T-helper 17 cell (primary cell): ENCODE data around the gene CNGA2. TPM values are rescaled to one million over a fixed set of nuclear protein-coding genes. Genes with fewer than 3 reads are reported as not detected.
"Not testable (repeated sequence)": the region's sequence is repeated elsewhere in the genome, so short reads cannot be mapped to it uniquely, and the experiment has no call there.

ENCODE experiments used
- ATAC-seq: fragments of 150-1000 bp; cut with Tn5 transposase; 2 replicates; pipeline ENCODE4 v1.10.0; 2021; ENCODE audit warnings: mild to moderate bottlenecking, moderate library complexity
- DNase-seq, 3 donors: peaks; one replicate each; pipeline versions ENCODE4 v3.0.0 to v3.0.0-alpha.2; 2020 to 2021
- H3K9me3 ChIP-seq: one replicate; pipeline ENCODE4 v1.7.0; 2013; ENCODE audit warnings: low read length, mild to moderate bottlenecking; ENCODE audit not compliant: control insufficient read depth, poor library complexity, severe bottlenecking
- H3K27ac Mint-ChIP-seq: one replicate; pipeline ENCODE4 v1.8.0; 2022; ENCODE audit warnings: mild to moderate bottlenecking, moderate library complexity, mixed read lengths
- H3K27me3 Mint-ChIP-seq: one replicate; pipeline ENCODE4 v1.8.0; 2022; ENCODE audit warnings: mixed read lengths
- H3K36me3 Mint-ChIP-seq: one replicate; pipeline ENCODE4 v1.8.0; 2022; ENCODE audit warnings: low read depth, mixed read lengths
- H3K4me1 Mint-ChIP-seq: one replicate; pipeline ENCODE4 v1.8.0; 2022; ENCODE audit warnings: mild to moderate bottlenecking, mixed read lengths
- H3K4me3 Mint-ChIP-seq: one replicate; pipeline ENCODE4 v1.8.0; 2022; ENCODE audit warnings: mild to moderate bottlenecking, moderate library complexity, mixed read lengths
- total RNA-seq, 4 donors: library from RNA in 2 of 4; stranded (reverse) in 2 of 4; gene quantifications; one replicate each; pipeline ENCODE4 v1.2.3 and lab custom pipeline; 2022 to 2026

CNGA2 gene
- total RNA-seq, result not detected
- 0 reads per million in 2 donors for total RNA-seq (lab: John Stamatoyannopoulos, UW)

DNA sequence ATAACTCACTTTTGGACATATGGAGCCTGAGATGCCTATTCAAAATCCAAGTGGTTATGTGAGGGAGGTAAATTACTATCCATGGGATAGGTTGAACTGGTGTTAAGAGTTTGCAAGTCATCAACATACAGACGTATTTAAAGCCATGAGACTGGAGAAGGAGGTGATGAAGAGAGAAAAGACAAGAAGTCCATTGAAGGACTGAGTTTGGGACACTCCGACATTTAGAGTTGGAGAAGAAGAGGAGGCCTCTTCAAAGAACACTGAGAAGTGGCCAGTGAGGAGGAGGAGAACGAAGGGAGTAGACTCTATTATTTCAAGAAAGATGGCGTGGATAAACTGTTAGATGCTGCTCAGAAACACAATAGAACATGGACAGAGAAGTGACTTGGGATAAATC, at the start of gene CNGA2:
Gene CNGA2 (plus strand): TSS at position 301 of the 400 bp plus-strand sequence. CDS start 3,738 bp downstream, outside the sequence.
- no peaks in the 10 kb centered on the region for H3K9me3 ChIP-seq
- H3K4me1 Mint-ChIP-seq, result no peaks in the 10 kb centered on the region
- H3K27ac Mint-ChIP-seq, result no peak within 1 kb of the TSS
- H3K27me3 Mint-ChIP-seq, result peaks cover 5% of the 10 kb centered on the region
- DNase-seq (no peak), ATAC-seq (no peak)
- H3K4me3 Mint-ChIP-seq, result no peak within 1 kb of the TSS
- no peaks in the 10 kb centered on the region for H3K36me3 Mint-ChIP-seq

DNA sequence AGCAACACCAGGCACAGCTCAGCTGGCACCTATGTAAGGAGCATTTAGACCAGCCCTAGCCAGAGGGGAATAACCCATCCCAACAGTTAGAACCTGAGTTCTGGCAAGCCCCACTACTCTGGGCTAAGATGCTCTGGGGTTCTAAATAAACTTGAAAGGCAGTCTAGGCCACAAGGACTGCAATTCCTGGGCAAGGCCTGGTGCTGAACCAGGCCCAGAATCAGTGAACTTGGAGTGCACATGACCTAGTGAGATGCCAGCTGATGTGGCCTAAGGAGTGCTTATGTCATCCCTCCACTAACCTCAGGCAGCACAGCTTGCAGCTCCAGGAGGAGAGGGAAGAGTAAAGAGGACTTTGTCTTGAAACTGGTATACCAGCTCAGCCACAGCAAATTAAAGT, 46.9 kb upstream of the CNGA2 start:
- Mint-ChIP-seq H3K27me3 (no peaks in the 10 kb centered on the region), H3K36me3 (no peaks in the 10 kb centered on the region), H3K27ac (no peak overlapping the region), H3K4me3 (no peak overlapping the region), H3K4me1 (peaks cover 5% of the 10 kb centered on the region)
- H3K9me3 ChIP-seq, result no peaks in the 10 kb centered on the region
- ATAC-seq (no peak), DNase-seq (no peak)

DNA sequence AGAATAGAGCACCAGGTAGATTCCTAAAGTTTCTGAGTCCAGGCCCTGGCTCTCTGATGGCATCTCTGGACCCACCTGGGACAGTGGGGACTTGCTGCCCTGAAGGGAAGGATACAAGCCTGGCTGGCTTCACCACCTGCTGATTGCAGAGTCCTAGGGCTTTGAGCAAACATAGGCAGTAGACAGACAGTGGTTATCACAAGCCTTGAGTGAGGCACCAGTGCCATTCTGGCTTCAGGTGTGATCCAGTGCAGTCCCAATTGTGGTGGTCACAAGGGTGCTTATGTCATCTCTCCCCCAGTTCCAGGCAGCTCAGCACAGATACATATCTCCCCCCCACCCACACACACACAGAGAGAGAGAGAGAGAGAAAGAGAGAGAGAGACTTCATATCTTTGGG, 45.9 kb upstream of the CNGA2 start:
- Mint-ChIP-seq H3K27ac (no peak overlapping the region), H3K36me3 (no peaks in the 10 kb centered on the region), H3K27me3 (peaks cover 5% of the 10 kb centered on the region), H3K4me1 (no peaks in the 10 kb centered on the region), H3K4me3 (no peak overlapping the region)
- no peaks in the 10 kb centered on the region for H3K9me3 ChIP-seq
- ATAC-seq, result no peak
- DNase-seq, result no peak

DNA sequence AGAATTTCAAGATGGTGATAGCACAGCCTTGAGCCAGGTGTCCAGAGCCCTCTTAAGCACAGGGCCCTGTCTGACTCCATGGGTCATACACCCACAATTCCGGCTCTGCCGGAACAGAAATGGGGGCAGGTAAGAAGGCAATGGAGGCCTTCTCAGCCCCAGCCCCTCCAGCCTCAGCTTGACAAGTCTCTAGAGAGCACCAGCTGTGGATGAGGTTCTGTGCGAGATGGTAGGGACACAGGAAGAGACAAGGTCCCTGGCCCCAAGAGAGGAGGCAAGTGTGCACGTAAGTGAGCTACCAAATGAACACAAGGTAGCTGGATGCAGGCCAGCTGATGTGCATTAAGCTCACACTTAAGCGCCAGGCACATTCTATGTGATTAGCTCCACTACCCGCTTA, 41.7 kb upstream of the CNGA2 start:
- H3K4me1 Mint-ChIP-seq, result no peaks in the 10 kb centered on the region
- no peak for DNase-seq
- ATAC-seq, result no peak
- no peak overlapping the region for H3K4me3 Mint-ChIP-seq
- no peak overlapping the region for H3K27ac Mint-ChIP-seq
- no peaks in the 10 kb centered on the region for H3K9me3 ChIP-seq
- peaks cover 21% of the 10 kb centered on the region for H3K27me3 Mint-ChIP-seq
- H3K36me3 Mint-ChIP-seq, result no peaks in the 10 kb centered on the region

- no peak overlapping the region for H3K27ac Mint-ChIP-seq
These were observed 40.4 kb upstream of the CNGA2 start for GRCh38 chrX:151694121-151694520.

GRCh38 chrX:151694661-151695582, 39.6 kb upstream of the CNGA2 start, which contains the start of gene PRRG3:
TSS of gene PRRG3 (plus strand) at chrX:151695458. CDS start at chrX:151698815, 3,357 bp downstream.
- Mint-ChIP-seq H3K4me3 (no peak within 1 kb of the TSS), H3K27ac (no peak within 1 kb of the TSS), H3K36me3 (no peaks in the 10 kb centered on the region), H3K27me3 (peaks cover 21% of the 10 kb centered on the region), H3K4me1 (no peaks in the 10 kb centered on the region)
- H3K9me3 ChIP-seq, result no peaks in the 10 kb centered on the region
- DNase-seq, result no peak
- no peak for ATAC-seq

More at GRCh38 chrX:151694121-151694520, 40.4 kb upstream of the CNGA2 start:
- no peak overlapping the region for H3K4me3 Mint-ChIP-seq
- peaks cover 21% of the 10 kb centered on the region for H3K27me3 Mint-ChIP-seq
- DNase-seq, result no peak
- no peak for ATAC-seq
- no peaks in the 10 kb centered on the region for H3K36me3 Mint-ChIP-seq
- H3K9me3 ChIP-seq, result no peaks in the 10 kb centered on the region
- H3K4me1 Mint-ChIP-seq, result no peaks in the 10 kb centered on the region

- DNase-seq (no peak), ATAC-seq (no peak)
- H3K4me3 Mint-ChIP-seq, result no peak overlapping the region
- no peaks in the 10 kb centered on the region for H3K36me3 Mint-ChIP-seq
- H3K27me3 Mint-ChIP-seq, result peaks cover 21% of the 10 kb centered on the region
- no peak overlapping the region for H3K27ac Mint-ChIP-seq
- no peaks in the 10 kb centered on the region for H3K4me1 Mint-ChIP-seq
- H3K9me3 ChIP-seq, result no peaks in the 10 kb centered on the region
These were observed 38.8 kb upstream of the CNGA2 start for GRCh38 chrX:151695583-151696340.

GRCh38 chrX:151697082-151697481, 37.5 kb upstream of the CNGA2 start:
- DNase-seq, H3K4me1 Mint-ChIP-seq, H3K9me3 ChIP-seq, ATAC-seq, H3K4me3 Mint-ChIP-seq, H3K36me3 Mint-ChIP-seq, H3K27ac Mint-ChIP-seq: not testable (repeated sequence)
- peaks cover 21% of the 10 kb centered on the region for H3K27me3 Mint-ChIP-seq

GRCh38 chrX:151697522-151697921, 37.0 kb upstream of the CNGA2 start:
- H3K4me1 Mint-ChIP-seq, result no peaks in the 10 kb centered on the region
- H3K27ac Mint-ChIP-seq, result no peak overlapping the region
- DNase-seq, result no peak
- H3K4me3 Mint-ChIP-seq, result no peak overlapping the region
- peaks cover 21% of the 10 kb centered on the region for H3K27me3 Mint-ChIP-seq
- no peak for ATAC-seq
- no peaks in the 10 kb centered on the region for H3K36me3 Mint-ChIP-seq
- no peaks in the 10 kb centered on the region for H3K9me3 ChIP-seq

DNA sequence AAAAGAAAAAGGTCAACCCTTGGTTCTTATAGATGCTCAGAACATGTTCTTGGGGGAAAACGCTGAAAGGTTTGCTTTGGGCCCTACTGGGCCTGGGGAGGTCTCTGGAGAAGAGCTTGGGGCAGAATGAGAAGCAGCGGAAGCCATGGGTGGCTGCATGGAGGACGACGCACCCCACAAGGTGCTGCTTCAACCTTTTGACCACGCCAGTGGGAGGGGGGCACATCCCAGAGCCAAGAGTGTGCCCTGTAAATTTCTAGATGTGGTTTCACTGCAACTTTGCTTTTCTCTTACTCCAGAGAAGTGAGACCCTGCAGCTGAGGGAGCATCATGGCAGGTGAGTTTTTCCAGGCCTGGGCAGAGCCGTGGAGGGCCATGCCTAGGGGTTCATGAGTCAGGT, 36.1 kb upstream of the CNGA2 start:
- Mint-ChIP-seq H3K4me1 (no peaks in the 10 kb centered on the region), H3K27me3 (peaks cover 16% of the 10 kb centered on the region), H3K36me3 (no peaks in the 10 kb centered on the region), H3K4me3 (no peak overlapping the region), H3K27ac (no peak overlapping the region)
- H3K9me3 ChIP-seq, result no peaks in the 10 kb centered on the region
- no peak for DNase-seq
- ATAC-seq, result no peak

GRCh38 chrX:151699746-151700145, 34.8 kb upstream of the CNGA2 start:
- no peaks in the 10 kb centered on the region for H3K9me3 ChIP-seq
- H3K27me3 Mint-ChIP-seq, result peaks cover 16% of the 10 kb centered on the region
- ATAC-seq (no peak), DNase-seq (no peak)
- H3K4me3 Mint-ChIP-seq, result no peak overlapping the region
- H3K36me3 Mint-ChIP-seq, result no peaks in the 10 kb centered on the region
- no peak overlapping the region for H3K27ac Mint-ChIP-seq
- H3K4me1 Mint-ChIP-seq, result no peaks in the 10 kb centered on the region

DNA sequence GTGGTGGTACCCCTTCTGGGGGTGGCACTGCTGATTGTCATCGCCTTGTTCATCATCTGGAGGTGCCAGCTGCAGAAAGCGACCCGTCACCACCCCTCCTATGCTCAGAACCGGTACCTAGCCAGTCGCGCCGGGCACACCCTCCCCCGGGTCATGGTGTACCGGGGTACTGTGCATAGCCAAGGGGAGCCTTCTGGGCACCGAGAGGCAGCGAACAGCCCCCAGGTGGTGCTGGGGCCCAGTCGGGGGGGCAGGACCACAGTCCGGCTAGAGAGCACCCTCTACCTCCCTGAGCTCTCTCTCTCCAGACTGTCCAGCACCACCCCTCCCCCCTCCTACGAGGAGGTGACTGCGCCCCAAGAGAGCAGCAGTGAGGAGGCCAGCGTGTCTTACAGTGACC, 34.0 kb upstream of the CNGA2 start:
- H3K36me3 Mint-ChIP-seq, result no peaks in the 10 kb centered on the region
- H3K27ac Mint-ChIP-seq, result no peak overlapping the region
- H3K4me3 Mint-ChIP-seq, result no peak overlapping the region
- ATAC-seq (no peak), DNase-seq (no peak)
- no peaks in the 10 kb centered on the region for H3K9me3 ChIP-seq
- no peaks in the 10 kb centered on the region for H3K4me1 Mint-ChIP-seq
- peaks cover 13% of the 10 kb centered on the region for H3K27me3 Mint-ChIP-seq

- no peak overlapping the region for H3K27ac Mint-ChIP-seq
- no peaks in the 10 kb centered on the region for H3K9me3 ChIP-seq
- H3K4me1 Mint-ChIP-seq, result no peaks in the 10 kb centered on the region
- DNase-seq (no peak), ATAC-seq (no peak)
- no peak overlapping the region for H3K4me3 Mint-ChIP-seq
- H3K27me3 Mint-ChIP-seq, result peaks cover 8% of the 10 kb centered on the region
- no peaks in the 10 kb centered on the region for H3K36me3 Mint-ChIP-seq
These were observed 33.5 kb upstream of the CNGA2 start for GRCh38 chrX:151701071-151701470.
